ENCODE results near the gene STEAP2.
"Not testable (repeated sequence)": the region's sequence is repeated elsewhere in the genome, so short reads cannot be mapped to it uniquely, and the experiment has no call there.

Gene STEAP2

GRCh38 chr7:90233569-90233968 is 22.0 kb downstream of the STEAP2 start:
- DNase-seq (ENCODE audit: low read depth) = no peak

GRCh38 chr7:90236721-90237289 is 25.3 kb downstream of the STEAP2 start:
- no peak for DNase-seq (ENCODE audit: low read depth)

GRCh38 chr7:90238022-90238421 is 26.5 kb downstream of the STEAP2 start:
- no peak for DNase-seq (ENCODE audit: low read depth)

GRCh38 chr7:90238583-90238982 is 27.0 kb downstream of the STEAP2 start:
- DNase-seq (ENCODE audit: low read depth) = no peak

GRCh38 chr7:90239050-90239449 is 27.5 kb downstream of the STEAP2 start:
- no peak for DNase-seq (ENCODE audit: low read depth)

- DNase-seq (ENCODE audit: low read depth) = no peak
Measured at GRCh38 chr7:90239625-90240228, 28.2 kb downstream of the STEAP2 start.

- DNase-seq (ENCODE audit: low read depth) = no peak
Measured at GRCh38 chr7:90242369-90243168, 31.0 kb downstream of the STEAP2 start.

- DNase-seq (ENCODE audit: low read depth) = no peak
Measured at GRCh38 chr7:90243556-90243955, 32.0 kb downstream of the STEAP2 start.

- DNase-seq (ENCODE audit: low read depth) = no peak
Measured at GRCh38 chr7:90244565-90244908, 33.0 kb downstream of the STEAP2 start.

- peak; percentile 83 for DNase-seq (ENCODE audit: low read depth)
Measured at GRCh38 chr7:90244909-90245851, 33.6 kb downstream of the STEAP2 start, which contains the start of gene CFAP69. Gene CFAP69 (plus strand): TSS chr7:90245174. CDS start chr7:90245425, 251 bp downstream.

GRCh38 chr7:90246171-90246570 is 34.6 kb downstream of the STEAP2 start:
- no peak for DNase-seq (ENCODE audit: low read depth)

GRCh38 chr7:90248706-90249105 is 37.2 kb downstream of the STEAP2 start:
- DNase-seq (ENCODE audit: low read depth) = no peak

- DNase-seq (ENCODE audit: low read depth) = peak; percentile 32
Measured at GRCh38 chr7:90250601-90251303, 39.2 kb downstream of the STEAP2 start.

GRCh38 chr7:90251304-90251635 is 39.7 kb downstream of the STEAP2 start:
- DNase-seq (ENCODE audit: low read depth) = no peak

GRCh38 chr7:90256011-90256410 is 44.5 kb downstream of the STEAP2 start:
- not testable (repeated sequence) for DNase-seq (ENCODE audit: low read depth)

- DNase-seq (ENCODE audit: low read depth) = no peak
Measured at GRCh38 chr7:90256778-90257177, 45.2 kb downstream of the STEAP2 start.

- no peak for DNase-seq (ENCODE audit: low read depth)
Measured at GRCh38 chr7:90261441-90261840, 49.9 kb downstream of the STEAP2 start.

- peak; percentile 47 for DNase-seq (ENCODE audit: low read depth)
Measured at GRCh38 chr7:90262438-90262837, 50.9 kb downstream of the STEAP2 start.

- peak; percentile 81 for DNase-seq (ENCODE audit: low read depth)
Measured at GRCh38 chr7:90266808-90267207, 55.3 kb downstream of the STEAP2 start.

GRCh38 chr7:90267263-90267858 is 55.8 kb downstream of the STEAP2 start:
- DNase-seq (ENCODE audit: low read depth) = no peak

- DNase-seq (ENCODE audit: low read depth) = no peak
Measured at GRCh38 chr7:90269163-90269562, 57.6 kb downstream of the STEAP2 start.

Measured in iris pigment epithelial cell (primary cell).